ENCODE data around the gene MSLN.
"Not testable (repeated sequence)": the region's sequence is repeated elsewhere in the genome, so short reads cannot be mapped to it uniquely, and the experiment has no call there.

Gene MSLN

DNA sequence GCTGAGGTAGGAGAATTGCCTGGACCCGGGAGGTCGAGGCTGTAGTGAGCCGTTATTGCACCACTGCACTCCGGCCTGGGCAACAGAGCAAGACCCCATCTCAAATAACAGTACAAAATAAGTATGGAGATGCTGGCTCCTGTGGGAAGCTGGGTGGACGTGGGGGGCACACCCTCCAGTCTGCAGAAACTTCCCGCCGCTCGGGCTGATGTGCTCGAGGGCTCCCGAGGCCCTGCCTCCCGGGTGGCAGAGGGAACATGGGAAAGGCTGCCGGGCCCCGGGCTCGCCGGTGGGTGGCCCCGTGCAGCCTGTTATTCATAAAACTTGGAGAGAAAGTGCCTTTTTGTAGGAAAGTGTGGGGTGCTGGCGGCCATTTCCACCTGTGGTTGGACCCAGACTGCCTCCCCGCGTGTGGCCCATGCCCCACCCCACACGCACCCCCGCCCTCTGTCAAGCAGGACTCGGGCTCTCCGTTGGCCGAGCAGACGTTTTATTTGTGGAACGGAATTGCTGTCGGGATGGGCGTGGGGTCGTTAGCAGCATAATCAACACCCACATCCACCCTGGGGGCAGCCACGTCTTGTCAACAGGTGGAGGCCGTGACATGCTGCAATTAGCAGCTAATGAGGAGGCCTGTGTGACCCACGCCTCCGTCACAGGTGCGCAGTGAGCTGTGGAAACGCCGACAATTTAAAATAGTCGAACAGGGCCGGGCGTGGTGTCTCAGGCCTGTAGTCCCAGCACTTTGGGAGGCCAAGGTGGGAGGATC, 12.4 kb upstream of the MSLN start:
- H3K36me3 ChIP-seq (ENCODE audit: insufficient read depth, low read length) = no peaks in the 10 kb centered on the region
- H3K27me3 ChIP-seq (ENCODE audit: insufficient read depth, low read length) = no peaks in the 10 kb centered on the region
- H3K9me3 ChIP-seq (ENCODE audit: low read length) = no peaks in the 10 kb centered on the region
- no peak overlapping the region for H2AFZ ChIP-seq (ENCODE audit: low read depth, low read length)
- H3K4me1 ChIP-seq (ENCODE audit: insufficient read depth, low read length) = peaks cover 24% of the 10 kb centered on the region
- H3K4me3 ChIP-seq (ENCODE audit: low read length) = no peak overlapping the region

DNA sequence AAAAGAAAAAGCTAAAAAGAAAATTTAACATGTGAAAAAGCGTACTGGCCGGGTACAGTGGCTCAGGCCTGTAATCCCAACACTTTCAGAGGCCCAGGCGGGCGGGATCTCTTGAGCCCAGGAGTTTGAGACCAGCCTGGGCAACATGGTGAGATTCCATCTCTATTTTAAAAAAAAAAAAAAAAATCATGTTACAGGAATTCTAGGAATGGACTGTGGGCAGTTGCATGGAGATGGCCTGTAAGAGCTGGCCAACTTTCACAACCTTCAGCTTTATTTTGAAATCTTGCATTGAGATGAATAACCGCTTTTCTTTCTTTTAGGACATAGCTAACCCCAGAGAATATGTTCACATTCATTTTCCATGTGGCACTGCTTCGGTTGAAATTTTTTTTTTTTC, 11.5 kb upstream of the MSLN start:
- no peaks in the 10 kb centered on the region for H3K9me3 ChIP-seq (ENCODE audit: low read length)

DNA sequence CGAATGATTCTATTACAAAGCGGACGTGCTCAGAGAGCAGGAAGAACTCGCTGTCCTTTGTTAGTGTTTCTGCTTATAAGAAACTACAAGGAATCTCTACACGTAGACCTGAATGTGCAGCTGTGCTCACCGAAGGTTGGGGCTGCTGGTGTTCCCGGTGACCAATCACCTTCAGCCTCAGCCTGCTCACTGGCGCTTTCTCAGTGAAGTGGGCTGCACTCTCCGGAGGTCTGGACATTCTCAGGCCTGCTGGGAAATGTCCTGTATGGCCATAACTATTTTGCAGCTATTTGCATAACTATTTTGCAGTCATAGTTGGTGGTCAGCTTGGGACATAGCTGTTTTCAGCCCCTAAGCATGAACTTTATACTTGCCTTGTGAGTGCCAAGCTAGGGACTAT, 10.0 kb upstream of the MSLN start:
- Histone ChIP-seq H3K27me3 (ENCODE audit: insufficient read depth, low read length) (no peaks in the 10 kb centered on the region), H2AFZ (ENCODE audit: low read depth, low read length) (no peak overlapping the region), H3K9me3 (ENCODE audit: low read length) (no peaks in the 10 kb centered on the region), H3K36me3 (ENCODE audit: insufficient read depth, low read length) (no peaks in the 10 kb centered on the region), H3K4me3 (ENCODE audit: low read length) (no peak overlapping the region), H3K4me1 (ENCODE audit: insufficient read depth, low read length) (peaks cover 24% of the 10 kb centered on the region)

More for the DNA sequence above, 11.5 kb upstream of the MSLN start:
- Histone ChIP-seq H2AFZ (ENCODE audit: low read depth, low read length) (no peak overlapping the region), H3K27me3 (ENCODE audit: insufficient read depth, low read length) (no peaks in the 10 kb centered on the region), H3K4me3 (ENCODE audit: low read length) (no peak overlapping the region), H3K4me1 (ENCODE audit: insufficient read depth, low read length) (peaks cover 24% of the 10 kb centered on the region), H3K36me3 (ENCODE audit: insufficient read depth, low read length) (no peaks in the 10 kb centered on the region)

DNA sequence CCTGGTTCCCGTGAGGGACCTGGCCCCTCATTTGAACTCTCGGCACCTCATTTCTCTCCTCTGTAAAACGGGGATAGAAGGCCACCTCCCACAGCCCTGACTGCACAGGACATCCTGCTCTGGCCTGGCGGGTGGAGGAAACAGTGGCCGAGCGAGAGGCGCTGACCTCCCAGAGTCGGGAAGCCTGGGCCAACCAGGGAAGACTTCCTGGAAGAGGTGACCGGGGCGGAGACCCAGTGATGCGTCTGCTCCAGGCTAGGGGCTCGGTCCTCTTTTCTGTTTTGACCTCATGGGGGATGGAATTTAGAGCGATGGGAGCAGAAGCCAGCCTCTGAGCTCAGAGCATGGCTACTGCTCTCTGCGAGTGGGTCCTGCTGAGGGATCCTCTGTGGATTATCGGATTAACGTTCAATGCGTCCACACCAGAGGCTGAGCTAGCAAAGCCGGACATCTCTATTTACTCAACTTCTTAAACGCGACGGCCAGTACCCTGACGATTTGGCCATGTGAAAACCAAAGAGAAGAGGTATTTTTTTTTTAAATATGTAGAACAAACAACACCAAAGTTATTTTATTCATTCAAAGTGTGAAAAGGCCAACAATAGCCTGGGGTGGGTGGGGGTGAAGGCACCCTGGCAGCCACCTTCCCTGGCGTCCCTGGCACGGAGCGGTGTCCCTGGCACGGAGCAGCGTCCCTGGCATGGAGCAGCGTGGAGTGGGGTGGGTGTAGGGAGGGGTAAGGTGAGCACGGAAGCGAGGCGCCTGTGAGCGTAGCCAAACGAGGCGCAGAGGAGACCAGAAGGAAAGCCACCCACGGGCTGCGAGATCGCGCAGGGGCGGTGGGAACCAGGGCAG, 9.2 kb upstream of the MSLN start:
- H3K4me3 ChIP-seq (ENCODE audit: low read length) = no peak overlapping the region
- no peaks in the 10 kb centered on the region for H3K36me3 ChIP-seq (ENCODE audit: insufficient read depth, low read length)
- H3K4me1 ChIP-seq (ENCODE audit: insufficient read depth, low read length) = peaks cover 24% of the 10 kb centered on the region
- H3K27me3 ChIP-seq (ENCODE audit: insufficient read depth, low read length) = no peaks in the 10 kb centered on the region
- no peaks in the 10 kb centered on the region for H3K9me3 ChIP-seq (ENCODE audit: low read length)
- H2AFZ ChIP-seq (ENCODE audit: low read depth, low read length) = no peak overlapping the region

DNA sequence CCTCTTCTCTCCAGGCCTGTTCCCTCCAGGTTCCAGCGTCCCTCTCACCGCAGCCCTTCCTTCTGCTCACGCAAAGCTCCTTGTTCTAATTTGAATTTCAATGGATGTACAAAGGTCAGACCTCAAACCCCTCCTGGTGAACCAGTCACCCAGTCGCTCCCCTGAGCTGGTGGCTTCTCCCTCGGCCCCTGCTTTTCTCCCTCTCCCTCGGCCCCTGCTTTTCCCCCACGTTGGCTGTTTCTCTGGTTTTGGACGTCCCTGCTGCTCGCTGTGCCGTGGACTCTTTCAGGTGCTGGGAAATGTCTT, 8.6 kb upstream of the MSLN start:
- Histone ChIP-seq H3K27me3 (ENCODE audit: insufficient read depth, low read length) (no peaks in the 10 kb centered on the region), H3K4me1 (ENCODE audit: insufficient read depth, low read length) (peaks cover 24% of the 10 kb centered on the region), H3K4me3 (ENCODE audit: low read length) (no peak overlapping the region), H3K36me3 (ENCODE audit: insufficient read depth, low read length) (no peaks in the 10 kb centered on the region), H3K9me3 (ENCODE audit: low read length) (peaks cover 2% of the 10 kb centered on the region), H2AFZ (ENCODE audit: low read depth, low read length) (no peak overlapping the region)

DNA sequence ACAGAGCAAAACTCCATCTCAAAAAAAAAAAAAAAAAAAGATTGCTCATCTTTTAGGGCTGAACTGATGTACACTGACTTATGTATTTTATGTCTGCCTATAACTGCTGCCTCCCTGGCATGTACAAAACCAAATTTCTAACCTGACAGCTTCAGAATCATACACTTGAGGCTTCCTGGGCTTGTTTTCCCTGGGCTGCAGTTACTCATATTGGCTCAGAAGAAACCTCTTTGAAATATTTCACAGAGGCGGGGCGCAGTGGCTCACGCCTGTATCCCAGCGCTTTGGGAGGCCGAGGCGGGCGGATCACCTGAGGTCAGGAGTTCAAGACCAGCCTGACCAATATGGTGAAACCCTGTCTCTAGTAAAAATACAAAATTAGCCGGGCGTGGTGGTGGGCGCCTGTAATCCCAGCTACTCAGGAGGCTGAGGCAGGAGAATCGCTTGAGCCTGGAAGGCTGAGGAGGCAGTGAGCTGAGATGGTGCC, 6.4 kb upstream of the MSLN start:
- not testable (repeated sequence) for H3K9me3 ChIP-seq (ENCODE audit: low read length); H3K36me3 ChIP-seq (ENCODE audit: insufficient read depth, low read length); H2AFZ ChIP-seq (ENCODE audit: low read depth, low read length); H3K27me3 ChIP-seq (ENCODE audit: insufficient read depth, low read length); H3K4me3 ChIP-seq (ENCODE audit: low read length)
- peaks cover 24% of the 10 kb centered on the region for H3K4me1 ChIP-seq (ENCODE audit: insufficient read depth, low read length)

DNA sequence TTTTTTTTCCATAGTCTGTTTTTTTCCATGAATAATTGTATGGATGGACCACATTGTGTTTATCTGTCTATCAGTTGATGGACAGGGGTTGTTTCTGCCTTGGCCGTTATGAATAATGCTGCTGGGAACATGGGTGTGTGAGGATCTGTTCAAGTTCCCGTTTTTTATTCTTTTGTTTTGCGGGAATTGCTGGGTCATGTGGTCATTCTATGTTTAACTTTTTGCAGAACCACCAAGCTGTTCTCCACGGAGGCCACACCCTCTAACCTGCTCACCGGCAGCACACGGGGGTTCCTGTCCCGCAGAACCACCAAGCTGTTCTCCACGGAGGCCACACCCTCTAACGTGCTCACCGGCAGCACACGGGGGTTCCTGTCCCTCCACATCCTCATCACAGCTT, 5.9 kb upstream of the MSLN start:
- Histone ChIP-seq H2AFZ (ENCODE audit: low read depth, low read length) (no peak overlapping the region), H3K27me3 (ENCODE audit: insufficient read depth, low read length) (no peaks in the 10 kb centered on the region), H3K4me3 (ENCODE audit: low read length) (no peak overlapping the region), H3K36me3 (ENCODE audit: insufficient read depth, low read length) (no peaks in the 10 kb centered on the region), H3K9me3 (ENCODE audit: low read length) (peaks cover 2% of the 10 kb centered on the region), H3K4me1 (ENCODE audit: insufficient read depth, low read length) (peaks cover 24% of the 10 kb centered on the region)

DNA sequence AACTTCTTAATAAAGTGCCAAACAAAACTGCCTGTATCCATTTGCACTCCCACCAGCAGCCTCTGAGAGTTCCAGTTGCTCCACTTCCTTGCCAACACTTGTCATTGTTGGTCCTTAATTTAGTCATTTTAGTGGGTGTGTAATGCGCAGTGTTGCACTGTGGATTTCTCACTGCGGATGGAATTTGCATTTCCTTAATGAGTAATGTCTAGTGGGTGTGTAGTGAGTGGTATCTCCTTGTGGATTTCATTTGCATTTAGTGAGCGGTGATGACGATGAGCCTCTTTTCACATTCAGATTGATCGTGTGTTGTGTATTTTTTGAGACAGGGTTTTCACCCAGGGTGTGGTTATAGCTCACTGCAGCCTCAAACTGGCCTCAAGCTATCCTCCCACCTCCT, 4.1 kb upstream of the MSLN start:
- Histone ChIP-seq H3K36me3 (ENCODE audit: insufficient read depth, low read length) (no peaks in the 10 kb centered on the region), H2AFZ (ENCODE audit: low read depth, low read length) (no peak overlapping the region), H3K4me3 (ENCODE audit: low read length) (no peak overlapping the region), H3K9me3 (ENCODE audit: low read length) (peaks cover 2% of the 10 kb centered on the region), H3K4me1 (ENCODE audit: insufficient read depth, low read length) (peaks cover 15% of the 10 kb centered on the region), H3K27me3 (ENCODE audit: insufficient read depth, low read length) (no peaks in the 10 kb centered on the region)

DNA sequence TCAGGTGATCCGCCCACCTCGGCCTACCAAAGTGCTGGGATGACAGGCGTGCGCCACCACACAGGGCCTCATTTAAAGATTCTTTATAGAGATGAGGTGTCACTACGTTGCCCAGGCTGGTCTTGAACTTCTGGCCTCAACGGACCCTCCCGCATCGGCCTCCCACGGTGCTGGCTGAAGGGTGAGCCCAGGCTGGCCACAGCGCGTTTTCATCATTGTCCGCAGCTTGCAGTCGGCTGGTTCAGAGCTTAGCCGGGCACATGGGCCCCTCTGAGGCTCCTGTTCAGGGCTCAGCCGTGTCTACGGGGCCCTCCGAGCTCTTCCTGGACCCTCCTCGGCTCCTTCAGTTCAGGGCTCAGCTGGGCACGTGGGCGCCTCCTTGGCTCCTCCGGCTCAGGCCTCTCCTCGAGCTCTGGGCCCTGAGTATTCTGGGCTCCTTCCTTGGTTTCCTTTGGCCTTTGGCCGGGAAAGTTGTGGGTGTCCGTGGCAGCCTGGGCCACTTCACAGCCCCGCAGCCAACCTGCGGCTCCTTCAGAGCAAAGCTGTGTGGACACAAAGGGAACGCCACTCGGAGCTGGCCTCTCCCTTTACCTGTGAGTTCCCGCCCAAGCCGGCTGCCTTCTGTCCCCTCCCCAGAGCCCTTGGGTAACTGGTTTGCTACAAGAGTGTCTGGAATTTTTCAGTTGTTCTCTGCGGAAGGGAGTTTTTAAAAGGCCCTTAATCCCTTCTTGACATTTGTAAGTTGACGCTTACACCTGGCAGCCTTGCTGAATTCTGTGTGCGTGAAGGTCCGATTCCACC, 1.2 kb upstream of the MSLN start:
- Histone ChIP-seq H3K36me3 (ENCODE audit: insufficient read depth, low read length) (no peaks in the 10 kb centered on the region), H3K4me3 (ENCODE audit: low read length) (no peak overlapping the region), H3K27me3 (ENCODE audit: insufficient read depth, low read length) (no peaks in the 10 kb centered on the region), H2AFZ (ENCODE audit: low read depth, low read length) (no peak overlapping the region), H3K9me3 (ENCODE audit: low read length) (peaks cover 2% of the 10 kb centered on the region), H3K4me1 (ENCODE audit: insufficient read depth, low read length) (peaks cover 3% of the 10 kb centered on the region)

DNA sequence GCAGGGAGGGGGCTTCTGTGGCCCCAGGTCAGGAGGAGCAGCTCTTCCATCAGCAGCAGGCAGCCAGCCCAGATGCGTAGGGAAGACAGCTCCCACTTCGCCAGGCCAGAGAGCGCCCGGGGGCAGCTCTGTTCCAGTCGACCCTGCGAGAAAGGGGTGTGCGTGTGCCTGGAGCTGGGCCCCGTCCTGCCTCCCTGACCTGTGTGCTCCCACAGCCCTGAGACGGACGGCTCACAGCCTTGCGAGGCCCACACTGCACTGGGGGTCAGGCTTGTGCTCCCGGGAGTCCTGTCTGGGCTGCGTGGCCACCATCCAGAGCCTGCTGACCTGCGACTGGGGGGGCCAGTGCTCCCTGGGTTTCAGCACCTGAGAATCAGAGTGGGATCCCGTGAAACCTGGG, 469 bp upstream of the MSLN start:
- H3K4me1 ChIP-seq (ENCODE audit: insufficient read depth, low read length) = peaks cover 3% of the 10 kb centered on the region
- H2AFZ ChIP-seq (ENCODE audit: low read depth, low read length) = no peak overlapping the region
- no peaks in the 10 kb centered on the region for H3K36me3 ChIP-seq (ENCODE audit: insufficient read depth, low read length)
- H3K9me3 ChIP-seq (ENCODE audit: low read length) = peaks cover 2% of the 10 kb centered on the region
- no peak overlapping the region for H3K4me3 ChIP-seq (ENCODE audit: low read length)
- H3K27me3 ChIP-seq (ENCODE audit: insufficient read depth, low read length) = no peaks in the 10 kb centered on the region

DNA sequence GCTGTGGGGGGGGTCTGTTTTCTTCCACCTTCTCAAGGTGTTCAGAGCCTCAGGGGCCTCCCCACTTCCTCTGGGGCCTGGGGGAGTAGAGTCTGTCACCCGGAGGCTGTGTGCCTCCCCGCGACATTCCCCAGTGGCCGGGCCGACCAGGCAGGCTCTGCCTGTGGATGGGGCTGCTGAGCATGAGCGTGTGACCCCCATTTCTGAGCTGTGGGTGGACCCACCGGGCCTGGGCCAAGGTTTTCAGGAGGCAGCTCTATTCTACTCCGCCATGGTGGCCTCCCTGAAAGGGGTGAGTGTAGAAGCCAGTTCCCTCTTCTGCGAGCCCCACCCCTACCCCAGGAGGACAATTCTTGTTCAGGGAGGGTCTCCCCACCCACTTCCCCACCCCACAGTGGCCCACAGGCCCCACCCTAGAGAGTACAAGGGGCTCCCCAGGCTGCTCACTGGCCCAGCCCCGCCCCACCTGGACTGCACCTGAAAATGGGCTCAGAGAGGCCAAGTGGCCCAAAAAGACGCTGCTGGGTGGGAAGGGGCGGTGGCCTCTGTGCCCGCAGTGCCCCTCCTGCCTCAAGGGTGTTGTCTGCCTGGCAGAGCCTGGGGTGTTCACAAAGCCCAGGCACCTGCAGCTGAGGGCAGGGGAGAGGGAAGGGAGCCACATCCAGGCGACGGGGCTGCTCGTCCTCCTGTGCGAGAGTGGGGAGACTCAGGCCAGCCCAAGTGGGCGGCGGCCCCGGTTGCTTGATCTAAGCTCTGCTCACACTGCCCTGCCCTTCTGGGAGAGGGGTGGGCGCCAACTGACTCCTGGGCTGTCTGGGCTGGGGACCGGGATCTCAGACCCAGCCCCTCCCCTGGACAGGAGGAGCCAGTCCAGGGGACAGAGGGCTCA, 1.3 kb downstream of the MSLN start:
- Histone ChIP-seq H3K27me3 (ENCODE audit: insufficient read depth, low read length) (no peaks in the 10 kb centered on the region), H2AFZ (ENCODE audit: low read depth, low read length) (no peak overlapping the region), H3K4me3 (ENCODE audit: low read length) (no peak overlapping the region), H3K4me1 (ENCODE audit: insufficient read depth, low read length) (peaks cover 3% of the 10 kb centered on the region), H3K36me3 (ENCODE audit: insufficient read depth, low read length) (no peaks in the 10 kb centered on the region), H3K9me3 (ENCODE audit: low read length) (peaks cover under 1% of the 10 kb centered on the region)

DNA sequence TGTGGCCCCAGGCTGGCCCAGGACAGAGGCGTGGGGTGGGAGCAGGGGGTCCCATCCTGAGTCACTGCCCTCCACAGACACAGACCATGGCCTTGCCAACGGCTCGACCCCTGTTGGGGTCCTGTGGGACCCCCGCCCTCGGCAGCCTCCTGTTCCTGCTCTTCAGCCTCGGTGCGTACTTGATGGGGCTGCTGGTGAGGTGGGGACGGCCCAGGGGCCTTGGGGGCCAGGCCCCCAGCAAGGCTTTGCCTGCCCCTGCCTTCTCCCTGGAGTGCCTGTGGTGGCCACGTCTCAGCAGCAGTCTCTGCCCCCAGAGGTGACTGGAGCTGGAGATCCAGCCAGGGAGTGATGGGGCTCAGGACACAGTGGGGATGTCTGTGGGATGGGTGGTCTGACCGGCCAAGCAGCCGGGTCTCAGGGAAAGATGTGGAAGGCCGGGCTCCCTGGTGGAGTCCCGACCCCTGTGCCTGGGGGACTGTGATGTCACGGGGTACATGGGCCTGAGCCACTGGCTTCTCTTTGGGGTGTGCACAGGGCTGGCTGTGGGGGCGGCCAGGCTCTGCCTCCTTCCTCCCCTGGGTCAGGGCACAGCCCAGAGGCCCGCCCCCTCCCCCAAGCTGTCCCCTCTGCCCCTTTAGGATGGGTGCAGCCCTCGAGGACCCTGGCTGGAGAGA, 2.2 kb downstream of the MSLN start:
- Histone ChIP-seq H3K4me1 (ENCODE audit: insufficient read depth, low read length) (peaks cover 3% of the 10 kb centered on the region), H3K9me3 (ENCODE audit: low read length) (no peaks in the 10 kb centered on the region), H3K27me3 (ENCODE audit: insufficient read depth, low read length) (no peaks in the 10 kb centered on the region), H3K36me3 (ENCODE audit: insufficient read depth, low read length) (no peaks in the 10 kb centered on the region), H2AFZ (ENCODE audit: low read depth, low read length) (no peak overlapping the region), H3K4me3 (ENCODE audit: low read length) (no peak overlapping the region)
